T-cell (primary cell): ENCODE measurements around the gene CADM2. TPM values are rescaled to one million over a fixed set of nuclear protein-coding genes. Genes with fewer than 3 reads are reported as not detected.

Source experiments
- ATAC-seq, 4 experiments: fragments of 200-7000 bp in 3 of 4; fragments of 150-1000 bp in 1 of 4; cut with Tn5 transposase; replicated peaks in 1 of 4; 1 replicate in 3 of 4; 2 replicates in 1 of 4; pipeline ENCODE4 v1.10.0; 2021; ENCODE audit warnings: moderate library complexity in 3 of 4, mild to moderate bottlenecking in 2 of 4, moderate number of reproducible peaks in 1 of 4
- CTCF ChIA-PET, 2 donors: fragments of 300-600 bp; sonication (Branson Sonifier 250); formaldehyde crosslinking; loops; one replicate each; lab custom pipeline; 2022; ENCODE audit warnings: antibody characterized with exemption in 2 of 2; lab: Charles Lee
- POLR2A ChIA-PET, 2 donors: fragments of 300-600 bp; sonication (Branson Sonifier 250); formaldehyde crosslinking; loops; one replicate each; lab custom pipeline; 2022; ENCODE audit warnings: antibody characterized with exemption in 2 of 2; lab: Charles Lee
- DNase-seq, 35 experiments: peaks; one replicate each; pipeline versions ENCODE4 v3.0.0 to v3.0.0-alpha.2; 2013 to 2023
- H3K27ac ChIP-seq: one replicate; pipeline ENCODE4 v1.5.1; 2013; ENCODE audit warnings: low read length
- H3K27me3 ChIP-seq, 2 experiments: replicated peaks in 1 of 2; 1 replicate in 1 of 2; 2 replicates in 1 of 2; pipeline versions ENCODE4 v1.6.1 to v1.7.0; 2013; ENCODE audit warnings: low read length in 1 of 2, mixed read lengths in 1 of 2; ENCODE audit not compliant: control insufficient read depth in 2 of 2, insufficient read depth in 2 of 2; ENCODE audit errors: extremely low read depth in 1 of 2
- H3K36me3 ChIP-seq, 2 donors: 1 replicate in 1 of 2; 2 replicates in 1 of 2; pipeline versions ENCODE4 v1.6.1 to v1.7.0; 2013; ENCODE audit warnings: low read length in 1 of 2; ENCODE audit not compliant: control insufficient read depth in 2 of 2, insufficient read depth in 1 of 2; ENCODE audit errors: extremely low read depth in 1 of 2
- H3K4me1 ChIP-seq, 2 experiments: 1 replicate in 1 of 2; 2 replicates in 1 of 2; pipeline versions ENCODE4 v1.6.1 to v1.7.0; 2013; ENCODE audit warnings: low read length in 2 of 2, mixed read lengths in 1 of 2; ENCODE audit not compliant: insufficient read depth in 2 of 2, control insufficient read depth in 1 of 2; ENCODE audit errors: extremely low read depth in 1 of 2
- H3K4me3 ChIP-seq, 2 donors: 1 replicate in 1 of 2; 2 replicates in 1 of 2; pipeline versions ENCODE4 v1.5.1 to v1.7.0; 2013; ENCODE audit warnings: mild to moderate bottlenecking in 2 of 2, low read length in 1 of 2, moderate library complexity in 1 of 2; ENCODE audit not compliant: control insufficient read depth in 1 of 2; ENCODE audit errors: extremely low read depth in 1 of 2
- H3K9me3 ChIP-seq: 2 replicates; pipeline ENCODE4 v1.7.0; 2013
- H3K27ac Mint-ChIP-seq, 2 donors: one replicate each; pipeline ENCODE4 v1.8.0; 2020 to 2021; ENCODE audit warnings: mild to moderate bottlenecking in 2 of 2, mixed read lengths in 2 of 2
- H3K27me3 Mint-ChIP-seq, 2 donors: one replicate each; pipeline ENCODE4 v1.8.0; 2021 to 2022; ENCODE audit warnings: mixed read lengths in 2 of 2
- H3K36me3 Mint-ChIP-seq: one replicate; pipeline ENCODE4 v1.8.0; 2021; ENCODE audit warnings: mixed read lengths
- H3K4me1 Mint-ChIP-seq, 3 donors: one replicate each; pipeline ENCODE4 v1.8.0; 2020 to 2022; ENCODE audit warnings: mixed read lengths in 3 of 3, mild to moderate bottlenecking in 1 of 3
- H3K4me3 Mint-ChIP-seq, 3 donors: one replicate each; pipeline ENCODE4 v1.8.0; 2020 to 2022; ENCODE audit warnings: mild to moderate bottlenecking in 3 of 3, mixed read lengths in 3 of 3, moderate library complexity in 3 of 3
- H3K9me3 Mint-ChIP-seq, 3 donors: one replicate each; pipeline ENCODE4 v1.8.0; 2020 to 2022; ENCODE audit warnings: mixed read lengths in 3 of 3
- WGBS: methylation state at CpG from one replicate; pipeline ENCODE4 v1.1.5; 2013; ENCODE audit warnings: missing lambda C conversion rate; ENCODE audit not compliant: insufficient coverage; 5-methylcytosine and 5-hydroxymethylcytosine counted together
- total RNA-seq, 35 experiments: library from RNA in 6 of 35; stranded (reverse) in 6 of 35; fragments of 120-200 nt in 1 of 35; gene quantifications; one replicate each; pipeline versions ENCODE4 v1.2.1 to v1.2.4 and lab custom pipeline; 2013 to 2026

Gene CADM2
- total RNA-seq, 5 donors from 2014 or later (not counting 1 experiment from before 2014, with no cell fraction given), result 0.23 to 0.25 TPM; not detected in 3

DNA sequence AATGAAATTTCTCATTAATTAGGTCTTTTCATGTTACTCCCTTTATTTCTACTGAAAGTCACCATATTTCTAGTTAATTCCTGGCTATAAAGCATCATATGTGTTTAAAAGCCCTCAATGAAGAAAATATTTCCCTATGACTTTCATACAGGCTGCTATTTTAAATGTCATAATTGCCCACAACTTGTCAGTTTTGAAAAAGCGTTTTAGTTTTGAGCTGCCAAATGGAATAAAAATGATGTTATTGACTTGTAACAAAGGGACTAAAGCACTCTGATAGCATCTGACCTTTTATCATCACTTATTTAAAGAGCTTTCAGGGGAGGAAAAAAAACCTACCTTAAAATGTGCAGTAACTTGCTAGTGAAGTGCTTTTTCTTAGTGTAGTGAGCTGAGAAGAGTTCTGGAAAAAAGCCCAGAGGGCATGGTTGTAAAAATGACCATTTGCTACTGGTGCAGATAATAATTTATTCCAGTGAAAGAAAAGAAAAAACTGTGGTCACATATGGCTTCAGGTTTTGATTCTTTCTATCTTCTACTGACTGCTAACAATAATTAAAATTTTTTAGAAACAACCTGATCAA lies 877.2 kb downstream of the CADM2 start:
- no peaks in the 10 kb centered on the region for H3K27me3 Mint-ChIP-seq
- Histone ChIP-seq H3K9me3 (no peaks in the 10 kb centered on the region), H3K4me3 (no peak overlapping the region), H3K4me1 (no peaks in the 10 kb centered on the region), H3K27me3 (no peaks in the 10 kb centered on the region), H3K27ac (no peak overlapping the region), H3K36me3 (no peaks in the 10 kb centered on the region)
- H3K4me3 Mint-ChIP-seq, result no peak overlapping the region
- POLR2A ChIA-PET, result no interaction called here
- no peaks in the 10 kb centered on the region for H3K4me1 Mint-ChIP-seq
- no peaks in the 10 kb centered on the region for H3K36me3 Mint-ChIP-seq
- DNase-seq, result no peak
- WGBS, result no CpG with 5 or more reads among the region's 1 CpG
- ATAC-seq, result no peak
- H3K27ac Mint-ChIP-seq, result no peak overlapping the region
- peaks cover 0 to 14% (median 6%) of the 10 kb centered on the region in 3 donors for H3K9me3 Mint-ChIP-seq
- CTCF ChIA-PET, result interaction anchor here in 1 of 2 donors (0.7 kb wide), 1 partner anchor 12 kb away, joined by 5 read pairs; no protein-coding TSS in a partner anchor

DNA sequence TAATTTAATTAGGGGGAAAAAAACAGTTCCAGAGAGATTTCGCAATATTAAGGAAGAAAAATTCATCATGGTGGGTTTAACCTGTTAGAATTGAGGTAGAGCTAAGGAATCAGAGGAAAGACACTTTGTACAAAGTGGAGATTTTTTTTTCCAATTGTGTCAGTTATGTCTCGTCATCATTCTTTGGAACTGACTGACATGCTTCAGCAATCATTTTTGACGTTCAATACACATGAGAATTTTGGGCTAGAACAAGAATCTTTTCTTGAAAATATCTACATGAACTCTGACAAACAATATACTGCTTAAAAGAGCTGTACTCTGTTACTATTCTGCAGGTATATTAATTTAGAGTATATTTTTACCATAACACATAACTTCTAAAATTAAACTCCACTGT lies 878.6 kb downstream of the CADM2 start:
- ChIA-PET POLR2A (no interaction called here), CTCF (no interaction called here)
- Mint-ChIP-seq H3K27me3 (no peaks in the 10 kb centered on the region), H3K4me3 (no peak overlapping the region), H3K9me3 (peaks cover 0 to 9% (median 7%) of the 10 kb centered on the region in 3 donors), H3K36me3 (no peaks in the 10 kb centered on the region), H3K4me1 (no peaks in the 10 kb centered on the region), H3K27ac (no peak overlapping the region)
- H3K4me3 ChIP-seq, result no peak overlapping the region
- ATAC-seq (no peak), DNase-seq (no peak)
- no peak overlapping the region for H3K27ac ChIP-seq
- 33% methylated on average over 1 of the region's 3 CpGs for WGBS
- no peaks in the 10 kb centered on the region for H3K9me3 ChIP-seq
- no peaks in the 10 kb centered on the region for H3K27me3 ChIP-seq
- H3K4me1 ChIP-seq, result no peaks in the 10 kb centered on the region
- no peaks in the 10 kb centered on the region for H3K36me3 ChIP-seq

DNA sequence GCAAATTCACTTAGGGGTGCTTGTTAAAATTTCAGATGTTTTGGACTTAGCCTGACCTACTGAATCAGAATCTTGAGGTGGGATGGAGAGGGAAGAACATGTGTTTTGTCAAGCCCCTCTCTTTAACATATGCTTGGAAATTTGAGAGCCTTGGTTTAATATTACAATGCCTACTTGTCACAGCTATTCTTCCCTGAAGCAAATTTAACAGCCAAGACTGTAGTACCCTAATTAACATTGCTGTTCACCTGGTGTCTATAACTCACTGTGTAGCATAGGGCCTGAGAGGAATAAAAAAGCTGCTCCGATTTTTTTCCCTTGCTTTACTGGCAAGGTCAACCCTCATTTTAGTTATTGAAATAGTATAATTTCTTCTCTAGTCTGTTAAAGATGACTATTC lies 880.1 kb downstream of the CADM2 start:
- Histone ChIP-seq H3K4me3 (no peak overlapping the region), H3K27ac (no peak overlapping the region), H3K4me1 (no peaks in the 10 kb centered on the region), H3K27me3 (no peaks in the 10 kb centered on the region), H3K9me3 (no peaks in the 10 kb centered on the region), H3K36me3 (no peaks in the 10 kb centered on the region)
- Mint-ChIP-seq H3K4me3 (no peak overlapping the region), H3K36me3 (no peaks in the 10 kb centered on the region), H3K27me3 (no peaks in the 10 kb centered on the region), H3K9me3 (peaks cover 0 to 5% (median 0%) of the 10 kb centered on the region in 3 donors), H3K27ac (no peak overlapping the region), H3K4me1 (no peaks in the 10 kb centered on the region)
- CTCF ChIA-PET, result no interaction called here
- ATAC-seq (no peak), DNase-seq (no peak)
- POLR2A ChIA-PET, result no interaction called here
- no CpG with 5 or more reads among the region's 1 CpG for WGBS

DNA sequence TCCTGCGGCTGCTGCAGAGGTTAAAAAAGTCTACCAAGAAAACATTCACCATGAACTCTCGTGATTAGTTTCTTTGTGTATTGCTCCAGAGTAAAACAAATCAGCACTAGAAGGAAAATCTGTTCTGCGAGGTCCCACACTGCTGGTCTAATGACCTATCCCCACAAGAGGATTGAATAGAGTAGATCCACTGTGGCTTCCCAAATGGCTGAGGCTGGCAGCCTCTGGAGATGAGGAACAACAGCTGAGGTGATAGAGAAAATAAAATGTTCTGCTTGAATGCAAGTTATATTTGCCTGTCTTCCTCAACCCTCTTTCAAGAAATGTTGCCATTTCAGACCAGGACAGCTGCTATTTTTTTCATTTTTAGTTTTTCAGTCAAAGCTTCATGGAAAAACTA lies 883.3 kb downstream of the CADM2 start:
- Histone ChIP-seq H3K9me3 (no peaks in the 10 kb centered on the region), H3K36me3 (no peaks in the 10 kb centered on the region), H3K27ac (no peak overlapping the region), H3K4me1 (no peaks in the 10 kb centered on the region), H3K4me3 (no peak overlapping the region), H3K27me3 (no peaks in the 10 kb centered on the region)
- no peaks in the 10 kb centered on the region for H3K36me3 Mint-ChIP-seq
- ATAC-seq (no peak), DNase-seq (no peak)
- H3K4me1 Mint-ChIP-seq, result no peaks in the 10 kb centered on the region
- no peak overlapping the region for H3K4me3 Mint-ChIP-seq
- no CpG with 5 or more reads among the region's 3 CpGs for WGBS
- POLR2A ChIA-PET, result no interaction called here
- CTCF ChIA-PET, result no interaction called here
- H3K27ac Mint-ChIP-seq, result no peak overlapping the region
- H3K27me3 Mint-ChIP-seq, result no peaks in the 10 kb centered on the region
- peaks cover 0 to 5% (median 0%) of the 10 kb centered on the region in 3 donors for H3K9me3 Mint-ChIP-seq

DNA sequence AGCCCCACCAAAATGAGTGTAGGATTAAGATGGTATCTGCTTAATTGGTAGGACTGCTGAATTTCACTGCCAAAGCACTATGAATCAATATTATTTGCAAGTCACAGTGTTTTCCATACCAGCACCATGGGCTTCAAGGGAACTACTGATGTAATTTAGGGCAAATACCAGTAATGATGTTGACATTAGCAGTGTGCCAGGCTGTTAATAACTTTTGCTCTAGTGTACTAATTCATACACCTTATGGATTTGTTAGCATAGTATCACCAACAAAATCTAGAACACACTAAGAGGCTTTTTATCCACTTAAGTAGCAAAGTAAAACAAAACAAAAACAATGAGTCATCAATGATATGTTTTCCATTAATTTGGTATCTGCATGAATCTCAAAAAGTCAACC lies 888.2 kb downstream of the CADM2 start:
- no peaks in the 10 kb centered on the region for H3K27me3 Mint-ChIP-seq
- no peak overlapping the region for H3K27ac Mint-ChIP-seq
- CTCF ChIA-PET, result no interaction called here

DNA sequence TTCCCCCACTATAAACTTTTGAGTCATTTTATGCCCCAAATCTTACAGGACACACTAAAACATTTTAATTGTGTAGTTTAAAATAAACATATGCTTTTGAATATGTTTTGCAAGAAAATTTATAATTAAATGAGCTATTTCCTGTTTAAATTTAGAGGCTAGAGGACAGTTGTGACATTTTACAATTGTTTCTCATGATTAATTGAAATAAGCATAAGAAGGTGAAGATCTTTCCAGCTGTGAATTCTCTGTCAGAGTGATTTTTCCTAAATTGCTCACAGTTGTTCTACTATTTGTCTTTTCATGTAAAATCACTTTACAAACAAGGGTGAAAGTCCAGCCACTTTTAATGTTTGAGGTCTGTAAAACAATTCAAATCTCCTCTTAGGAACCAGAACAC lies 892.3 kb downstream of the CADM2 start:
- H3K4me1 ChIP-seq, result no peaks in the 10 kb centered on the region

More for the DNA sequence above, 888.2 kb downstream of the CADM2 start:
- Histone ChIP-seq H3K9me3 (no peaks in the 10 kb centered on the region), H3K27ac (no peak overlapping the region), H3K36me3 (no peaks in the 10 kb centered on the region), H3K27me3 (no peaks in the 10 kb centered on the region), H3K4me1 (no peaks in the 10 kb centered on the region), H3K4me3 (no peak overlapping the region)
- Mint-ChIP-seq H3K36me3 (no peaks in the 10 kb centered on the region), H3K4me3 (no peak overlapping the region), H3K9me3 (peaks cover 2 to 14% (median 4%) of the 10 kb centered on the region in 3 donors), H3K4me1 (no peaks in the 10 kb centered on the region)
- POLR2A ChIA-PET, result no interaction called here
- no peak for ATAC-seq
- DNase-seq, result no peak

DNA sequence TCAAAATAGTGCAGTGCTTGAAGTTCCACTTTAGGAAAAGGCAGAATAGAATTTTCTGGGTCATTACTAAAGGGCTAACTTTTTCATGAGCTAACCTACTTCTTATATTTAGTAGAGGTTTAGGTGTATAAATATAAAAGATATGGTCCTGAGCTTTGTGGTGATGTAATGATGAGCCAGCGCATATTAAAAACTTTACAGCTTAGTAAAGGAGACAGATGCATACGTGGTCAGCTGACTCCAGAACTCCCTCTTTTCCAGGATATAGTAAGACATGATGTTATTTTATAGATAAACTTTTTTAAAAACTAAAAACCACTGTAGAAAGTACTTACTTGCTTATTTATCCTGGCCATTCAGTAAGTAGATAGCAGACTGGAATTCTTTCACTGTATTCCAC lies 895.0 kb downstream of the CADM2 start:
- DNase-seq (no peak), ATAC-seq (no peak)
- POLR2A ChIA-PET, result no interaction called here
- no peak overlapping the region for H3K4me3 Mint-ChIP-seq
- Histone ChIP-seq H3K9me3 (no peaks in the 10 kb centered on the region), H3K36me3 (no peaks in the 10 kb centered on the region), H3K27me3 (no peaks in the 10 kb centered on the region), H3K27ac (no peak overlapping the region), H3K4me1 (no peaks in the 10 kb centered on the region), H3K4me3 (no peak overlapping the region)
- WGBS, result no CpG with 5 or more reads among the region's 2 CpGs
- peaks cover 8 to 23% (median 11%) of the 10 kb centered on the region in 3 donors for H3K9me3 Mint-ChIP-seq
- H3K36me3 Mint-ChIP-seq, result no peaks in the 10 kb centered on the region
- CTCF ChIA-PET, result no interaction called here
- no peak overlapping the region for H3K27ac Mint-ChIP-seq
- H3K27me3 Mint-ChIP-seq, result no peaks in the 10 kb centered on the region
- H3K4me1 Mint-ChIP-seq, result no peaks in the 10 kb centered on the region

More for the DNA sequence above, 892.3 kb downstream of the CADM2 start:
- no peaks in the 10 kb centered on the region for H3K27me3 Mint-ChIP-seq
- peaks cover 8 to 25% (median 11%) of the 10 kb centered on the region in 3 donors for H3K9me3 Mint-ChIP-seq
- H3K36me3 Mint-ChIP-seq, result no peaks in the 10 kb centered on the region
- Histone ChIP-seq H3K36me3 (no peaks in the 10 kb centered on the region), H3K9me3 (no peaks in the 10 kb centered on the region), H3K4me3 (no peak overlapping the region), H3K27me3 (no peaks in the 10 kb centered on the region), H3K27ac (no peak overlapping the region)
- ChIA-PET CTCF (no interaction called here), POLR2A (no interaction called here)
- ATAC-seq, result no peak
- no peak overlapping the region for H3K4me3 Mint-ChIP-seq
- DNase-seq, result no peak
- H3K4me1 Mint-ChIP-seq, result no peaks in the 10 kb centered on the region
- H3K27ac Mint-ChIP-seq, result no peak overlapping the region
